Tracheal epithelial cell (primary cell): Measurements from ENCODE around the gene ZFYVE9. TPM values are rescaled to one million over a fixed set of nuclear protein-coding genes. Genes with fewer than 3 reads are reported as not detected.

ENCODE experiments used
- total RNA-seq: library from RNA; depleted of rRNA; stranded (reverse); fragments of >200 nt; gene quantifications from 2 replicates; pipeline ENCODE4 v1.2.1, GENCODE V29; 2014

ZFYVE9 gene, protein sequence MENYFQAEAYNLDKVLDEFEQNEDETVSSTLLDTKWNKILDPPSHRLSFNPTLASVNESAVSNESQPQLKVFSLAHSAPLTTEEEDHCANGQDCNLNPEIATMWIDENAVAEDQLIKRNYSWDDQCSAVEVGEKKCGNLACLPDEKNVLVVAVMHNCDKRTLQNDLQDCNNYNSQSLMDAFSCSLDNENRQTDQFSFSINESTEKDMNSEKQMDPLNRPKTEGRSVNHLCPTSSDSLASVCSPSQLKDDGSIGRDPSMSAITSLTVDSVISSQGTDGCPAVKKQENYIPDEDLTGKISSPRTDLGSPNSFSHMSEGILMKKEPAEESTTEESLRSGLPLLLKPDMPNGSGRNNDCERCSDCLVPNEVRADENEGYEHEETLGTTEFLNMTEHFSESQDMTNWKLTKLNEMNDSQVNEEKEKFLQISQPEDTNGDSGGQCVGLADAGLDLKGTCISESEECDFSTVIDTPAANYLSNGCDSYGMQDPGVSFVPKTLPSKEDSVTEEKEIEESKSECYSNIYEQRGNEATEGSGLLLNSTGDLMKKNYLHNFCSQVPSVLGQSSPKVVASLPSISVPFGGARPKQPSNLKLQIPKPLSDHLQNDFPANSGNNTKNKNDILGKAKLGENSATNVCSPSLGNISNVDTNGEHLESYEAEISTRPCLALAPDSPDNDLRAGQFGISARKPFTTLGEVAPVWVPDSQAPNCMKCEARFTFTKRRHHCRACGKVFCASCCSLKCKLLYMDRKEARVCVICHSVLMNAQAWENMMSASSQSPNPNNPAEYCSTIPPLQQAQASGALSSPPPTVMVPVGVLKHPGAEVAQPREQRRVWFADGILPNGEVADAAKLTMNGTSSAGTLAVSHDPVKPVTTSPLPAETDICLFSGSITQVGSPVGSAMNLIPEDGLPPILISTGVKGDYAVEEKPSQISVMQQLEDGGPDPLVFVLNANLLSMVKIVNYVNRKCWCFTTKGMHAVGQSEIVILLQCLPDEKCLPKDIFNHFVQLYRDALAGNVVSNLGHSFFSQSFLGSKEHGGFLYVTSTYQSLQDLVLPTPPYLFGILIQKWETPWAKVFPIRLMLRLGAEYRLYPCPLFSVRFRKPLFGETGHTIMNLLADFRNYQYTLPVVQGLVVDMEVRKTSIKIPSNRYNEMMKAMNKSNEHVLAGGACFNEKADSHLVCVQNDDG (N-terminal part only)
- total RNA-seq, result 44.3 and 45.6 TPM in 2 replicates

DNA sequence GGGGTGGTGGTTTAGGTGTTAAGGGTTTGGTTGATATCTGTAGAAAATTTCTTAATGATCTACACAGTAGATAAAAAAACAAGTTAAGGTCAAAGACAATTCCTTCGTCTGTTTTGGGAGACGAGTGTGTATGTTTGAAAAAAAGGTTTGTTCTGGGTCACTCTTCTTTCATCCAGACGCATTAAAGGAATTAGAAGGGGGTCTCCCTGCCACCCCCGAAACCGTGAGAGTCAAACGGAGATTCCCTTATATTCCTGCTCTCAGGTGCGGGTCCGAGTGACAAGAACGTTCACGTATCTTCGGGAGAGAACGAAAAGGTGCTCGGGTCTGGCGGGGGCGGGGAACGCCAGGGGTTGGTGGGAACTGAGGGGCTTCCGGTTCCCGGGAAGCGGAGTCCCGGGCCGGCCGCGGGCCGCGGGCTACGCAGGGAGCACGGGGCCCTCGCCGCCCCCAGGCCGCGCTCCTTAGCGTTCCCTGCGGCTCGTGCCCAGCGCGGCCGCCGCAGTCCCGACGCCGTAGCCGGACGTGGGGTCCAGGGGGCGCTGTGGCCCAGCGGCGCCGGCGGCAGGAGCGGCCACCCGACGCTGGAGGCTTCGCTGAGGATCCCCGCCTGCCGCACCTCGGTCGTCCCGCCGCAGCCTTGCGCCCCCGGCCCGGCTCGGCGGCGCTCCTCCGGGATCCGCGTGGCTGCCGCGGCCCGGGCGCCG lies at the start of gene ZFYVE9:
Gene ZFYVE9, plus strand, starts transcription at position 577 of the 707 bp plus-strand sequence. CDS start 91,118 bp downstream, outside the sequence.

DNA sequence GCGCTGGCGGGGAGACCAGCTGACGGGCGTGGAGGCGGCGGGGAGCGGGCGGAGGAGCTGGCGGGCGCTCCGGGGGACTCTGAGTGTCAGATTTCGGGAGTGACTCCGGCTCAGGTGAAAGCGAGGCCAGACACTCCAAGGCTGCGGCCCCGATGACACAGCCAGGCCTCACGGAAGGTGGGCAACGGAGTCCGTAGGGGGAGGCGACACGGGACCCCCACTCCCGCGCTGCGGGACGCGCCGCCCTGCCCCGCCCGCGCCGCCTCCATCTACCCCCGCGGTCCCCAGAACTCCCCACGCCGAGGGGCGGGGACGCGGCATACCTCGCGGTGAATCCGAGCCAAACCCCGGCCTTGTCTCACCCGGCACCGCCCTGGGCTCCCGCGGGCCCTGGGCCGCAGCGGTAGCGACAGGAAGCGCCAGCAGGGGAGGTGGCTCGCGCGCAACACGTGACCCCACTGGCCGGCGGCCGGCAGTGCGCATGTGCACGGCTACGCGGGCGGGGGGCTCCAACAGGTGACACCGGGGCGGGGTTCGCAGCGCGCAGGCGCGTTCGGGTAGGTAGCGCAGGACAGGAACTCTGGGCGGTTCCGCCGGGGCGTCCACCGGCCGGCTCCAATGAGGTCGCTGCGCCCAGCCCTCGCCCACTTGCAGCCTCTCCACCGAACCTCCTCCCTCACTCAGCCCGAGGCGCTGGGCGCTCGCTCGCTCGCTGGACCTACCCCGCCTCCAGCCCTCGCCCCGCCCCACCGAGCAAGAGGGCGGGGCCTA lies 224.0 kb downstream of the ZFYVE9 start, which contains the start of gene CC2D1B:
Gene CC2D1B, minus strand, starts transcription at position 460 of the 771 bp plus-strand sequence. CDS start 1,585 bp downstream, outside the sequence.

Other genes with a start within 250 kb of the ZFYVE9 start
- 2.3 and 9.2 TPM in 2 replicates for gene RAB3B, start 151.4 kb upstream of the ZFYVE9 start, total RNA-seq
- gene KTI12, start 108.3 kb upstream of the ZFYVE9 start, total RNA-seq, result 10.4 and 11.1 TPM in 2 replicates
- gene TXNDC12, start 86.9 kb upstream of the ZFYVE9 start, total RNA-seq, result 42.9 and 44.8 TPM in 2 replicates
- 48.2 and 61.4 TPM in 2 replicates for gene BTF3L4, start 85.8 kb upstream of the ZFYVE9 start, total RNA-seq
- gene CC2D1B, start 224.1 kb downstream of the ZFYVE9 start, total RNA-seq, result 23.4 and 33.0 TPM in 2 replicates